Stimulated activated CD8-positive, alpha-beta memory T cell treated with anti-CD3 and anti-CD28 coated beads, Interleukin-15, amount 100 ng/mL, for 1 hour (primary cell): ENCODE results near the gene KCNK17.

ENCODE experiments used
- DNase-seq: peaks from one replicate; pipeline ENCODE4 v3.0.0-alpha.2; 2020; ENCODE audit warnings: low read depth

KCNK17 gene

DNA sequence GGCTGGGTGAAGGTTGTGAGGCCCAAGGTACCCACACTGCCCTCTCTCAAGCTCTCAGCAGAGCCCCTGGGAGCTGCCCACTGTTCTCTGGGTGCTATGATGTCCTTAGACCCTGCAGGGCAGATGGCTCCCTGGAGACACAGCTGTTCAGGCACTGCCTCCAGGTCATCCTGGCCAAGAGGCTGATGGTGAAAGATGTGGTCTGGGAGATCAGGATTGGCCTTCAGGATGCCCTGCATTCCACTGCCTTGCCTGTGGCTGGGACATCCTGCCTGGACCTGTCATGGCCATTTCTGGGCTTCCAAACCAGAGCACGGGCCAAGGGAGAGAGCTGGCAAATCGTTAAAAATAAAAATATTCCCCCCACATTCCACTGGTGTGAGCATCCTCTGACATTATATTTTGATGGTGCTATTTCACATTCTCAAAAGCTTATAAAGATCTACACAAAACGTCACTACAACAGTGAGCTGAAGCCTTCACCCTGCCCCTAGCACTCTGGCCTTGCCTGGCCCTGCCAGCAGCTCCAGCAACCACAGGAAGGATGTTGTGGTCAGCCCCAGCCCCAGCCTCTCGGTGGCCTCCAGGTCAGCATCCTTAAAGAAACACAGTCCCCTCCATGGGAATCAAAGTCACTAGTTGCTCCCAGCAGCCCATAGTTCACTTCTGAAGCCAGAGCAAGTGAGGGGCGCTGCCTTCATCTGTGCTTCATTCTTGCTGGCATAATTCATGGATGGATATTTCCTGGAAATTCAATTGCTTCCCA lies 21.7 kb upstream of the KCNK17 start:
- DNase-seq = no peak

- no peak for DNase-seq
Measured at GRCh38 chr6:39333644-39334438, 19.6 kb upstream of the KCNK17 start.

DNA sequence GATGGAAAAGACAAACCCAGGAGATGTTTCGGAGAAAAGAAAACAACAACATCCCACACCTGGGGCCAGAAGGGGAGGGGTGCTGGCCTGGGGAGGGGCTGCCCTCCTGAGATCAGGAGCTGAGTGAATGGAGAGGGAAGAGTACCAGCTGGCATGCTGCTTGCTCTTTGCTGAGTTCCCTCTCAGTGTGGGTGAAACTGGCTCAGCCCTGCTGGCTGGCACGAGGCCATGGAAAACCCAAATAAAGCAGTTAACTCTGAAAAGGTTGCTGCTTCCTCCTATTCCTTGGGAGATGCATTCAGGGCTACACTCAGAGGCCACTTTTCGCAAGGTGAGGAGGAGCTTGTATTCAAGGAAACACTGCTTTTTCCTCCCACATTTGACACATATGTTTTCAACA lies 16.3 kb upstream of the KCNK17 start:
- DNase-seq = no peak

DNA sequence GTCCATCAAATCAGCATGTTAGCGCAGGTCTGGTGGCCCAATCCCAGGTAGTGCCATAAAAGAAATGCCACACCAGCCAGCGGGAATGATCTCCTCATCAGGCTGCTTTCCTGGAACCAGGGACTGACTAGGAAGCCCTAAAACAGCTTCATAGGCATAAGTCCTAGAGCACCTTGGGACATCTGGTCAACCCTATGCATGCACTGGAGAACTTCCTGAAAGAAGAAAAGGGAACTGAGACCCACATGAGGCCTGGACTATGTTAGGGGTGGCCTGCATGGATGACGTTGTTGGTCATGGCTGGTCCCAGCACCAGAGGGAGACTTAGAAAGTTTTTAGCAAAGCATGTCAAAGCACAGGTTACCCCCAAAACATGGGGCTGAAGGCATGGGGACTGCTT lies 15.8 kb upstream of the KCNK17 start:
- no peak for DNase-seq

GRCh38 chr6:39328066-39328465 lies 13.8 kb upstream of the KCNK17 start:
- DNase-seq = no peak

- DNase-seq = no peak
Measured at GRCh38 chr6:39327507-39327906, 13.3 kb upstream of the KCNK17 start.

- no peak for DNase-seq
Measured at GRCh38 chr6:39322306-39322850, 8.2 kb upstream of the KCNK17 start, which contains the start of gene KCNK16. TSS of gene KCNK16 (minus strand) at chr6:39322702. CDS start at chr6:39322540, 162 bp downstream.

GRCh38 chr6:39321761-39322160 lies 7.5 kb upstream of the KCNK17 start:
- DNase-seq = no peak

DNA sequence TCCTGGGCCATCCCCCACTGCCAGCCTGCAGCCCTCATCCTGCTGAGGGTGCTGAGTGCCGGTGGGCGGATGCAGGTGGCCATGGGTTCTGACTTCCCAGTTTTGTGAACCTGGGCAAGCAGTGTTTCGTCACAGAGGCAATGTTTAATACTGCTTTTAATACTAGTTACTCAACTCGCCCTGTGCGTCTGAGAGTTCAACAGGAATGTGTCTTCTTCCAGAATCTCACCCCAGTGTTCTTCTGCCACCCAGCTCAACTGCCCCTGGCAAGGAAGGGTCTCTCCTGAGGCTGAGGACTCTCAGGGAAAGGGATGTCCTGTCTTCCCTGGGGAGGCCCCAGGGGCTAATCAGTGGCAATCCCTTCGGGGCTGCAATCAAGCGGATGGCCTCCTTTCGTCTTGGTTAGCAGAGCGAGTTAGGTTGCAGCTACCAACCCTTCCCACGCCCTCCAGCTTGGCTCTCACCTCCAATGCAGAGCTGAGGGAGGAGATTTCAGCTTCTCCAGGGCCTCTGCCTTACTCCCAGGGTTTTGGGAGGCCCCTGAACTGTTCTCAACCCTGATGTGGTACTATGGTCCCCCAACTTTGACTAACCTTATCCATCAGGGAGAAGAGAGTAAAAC lies 6.3 kb upstream of the KCNK17 start:
- DNase-seq = no peak

DNA sequence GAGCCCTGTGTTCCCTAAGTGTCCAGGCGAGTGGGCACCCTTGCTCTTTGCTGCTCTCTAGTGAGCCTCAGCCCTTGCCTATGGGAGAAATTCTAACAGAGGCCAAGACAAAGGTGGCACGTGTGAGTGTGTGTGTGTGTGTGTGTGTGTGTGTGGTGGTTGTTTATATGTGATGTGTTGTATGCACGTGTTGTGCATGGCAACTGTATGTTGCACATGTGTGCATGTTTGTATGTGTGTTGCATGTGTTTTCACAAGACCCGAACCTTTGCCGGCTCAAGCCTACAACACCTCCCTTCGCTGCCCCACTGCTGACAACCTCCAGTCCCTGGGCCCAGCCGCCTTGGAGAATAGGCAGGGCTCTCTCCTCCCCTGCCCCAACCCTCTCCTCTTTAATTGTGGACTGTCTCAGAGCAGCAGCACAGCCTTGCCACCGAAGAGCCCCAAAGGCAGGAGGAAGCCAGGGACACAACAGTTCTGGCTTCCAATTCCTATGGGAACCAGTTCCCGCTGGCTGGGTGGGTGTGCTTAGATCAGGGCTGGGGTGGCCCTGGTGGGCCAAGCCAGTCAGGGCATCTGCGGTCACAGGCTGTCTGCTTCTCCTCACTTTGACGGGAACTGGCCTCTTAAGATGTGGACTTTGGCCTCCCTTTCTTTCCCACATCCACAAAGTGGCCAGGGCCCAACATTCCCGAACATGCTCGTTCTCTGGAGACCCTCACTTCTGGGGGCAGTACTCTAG lies 5.6 kb upstream of the KCNK17 start:
- no peak for DNase-seq

DNA sequence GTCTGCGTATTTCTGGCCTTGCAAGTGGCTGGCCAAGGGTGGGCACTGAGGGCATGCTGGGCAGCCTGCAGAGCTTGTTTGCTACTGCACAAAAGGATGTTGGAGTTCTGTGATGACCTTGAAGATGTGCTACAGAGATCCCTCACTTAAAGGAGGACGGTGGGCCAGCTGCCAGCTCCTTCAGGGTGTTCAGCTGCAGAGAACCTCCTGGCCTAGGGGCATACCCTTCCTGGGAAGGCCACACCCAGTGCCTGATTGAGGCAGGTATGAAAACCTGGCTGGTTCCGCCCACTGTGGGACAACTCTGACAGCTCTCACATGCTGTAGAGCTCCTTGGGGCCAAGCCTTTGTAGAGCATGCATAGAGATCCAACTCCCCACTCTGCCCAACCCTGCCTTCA lies 3.0 kb upstream of the KCNK17 start:
- no peak for DNase-seq

DNA sequence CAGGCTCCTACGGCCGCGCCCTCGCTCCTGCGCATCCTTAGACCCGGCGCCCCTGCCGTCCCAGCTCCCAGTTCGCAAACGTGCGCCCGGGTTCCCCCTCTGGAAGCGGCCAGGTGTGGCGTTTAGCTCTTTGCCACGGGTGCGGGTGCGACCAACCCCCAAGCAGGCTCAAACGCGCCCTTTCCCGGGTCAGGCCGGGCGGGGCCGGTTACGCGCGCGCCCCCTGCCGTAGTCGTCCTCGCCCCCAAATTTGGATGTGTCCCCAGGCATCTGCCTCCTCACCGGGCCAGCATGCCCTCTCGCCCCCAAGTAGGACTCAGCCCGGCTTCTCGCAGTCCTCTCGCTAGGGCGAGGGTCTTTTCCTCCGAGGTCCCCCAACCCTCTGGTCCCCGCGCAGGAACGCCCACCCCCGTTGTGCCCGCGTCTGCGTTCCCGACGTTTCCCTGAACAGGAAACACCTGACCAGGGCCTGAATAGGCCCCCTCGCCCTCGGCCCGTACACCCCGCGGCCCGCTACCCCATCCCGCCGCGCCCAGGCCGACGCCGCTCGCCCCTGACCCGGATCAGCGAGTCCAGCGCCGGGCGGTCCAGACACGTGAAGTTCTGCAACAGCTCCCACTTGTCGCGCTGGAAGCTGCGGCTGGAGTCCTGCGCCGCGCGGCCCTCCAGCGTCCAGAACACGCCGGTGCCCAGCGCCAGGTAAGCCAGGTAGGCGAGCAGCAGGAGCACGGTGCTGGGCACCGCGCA lies 520 bp downstream of the KCNK17 start:
- DNase-seq = no peak

GRCh38 chr6:39312912-39313525 lies 1.2 kb downstream of the KCNK17 start:
- DNase-seq = no peak

- no peak for DNase-seq
Measured at GRCh38 chr6:39310542-39310941, 3.7 kb downstream of the KCNK17 start.

DNA sequence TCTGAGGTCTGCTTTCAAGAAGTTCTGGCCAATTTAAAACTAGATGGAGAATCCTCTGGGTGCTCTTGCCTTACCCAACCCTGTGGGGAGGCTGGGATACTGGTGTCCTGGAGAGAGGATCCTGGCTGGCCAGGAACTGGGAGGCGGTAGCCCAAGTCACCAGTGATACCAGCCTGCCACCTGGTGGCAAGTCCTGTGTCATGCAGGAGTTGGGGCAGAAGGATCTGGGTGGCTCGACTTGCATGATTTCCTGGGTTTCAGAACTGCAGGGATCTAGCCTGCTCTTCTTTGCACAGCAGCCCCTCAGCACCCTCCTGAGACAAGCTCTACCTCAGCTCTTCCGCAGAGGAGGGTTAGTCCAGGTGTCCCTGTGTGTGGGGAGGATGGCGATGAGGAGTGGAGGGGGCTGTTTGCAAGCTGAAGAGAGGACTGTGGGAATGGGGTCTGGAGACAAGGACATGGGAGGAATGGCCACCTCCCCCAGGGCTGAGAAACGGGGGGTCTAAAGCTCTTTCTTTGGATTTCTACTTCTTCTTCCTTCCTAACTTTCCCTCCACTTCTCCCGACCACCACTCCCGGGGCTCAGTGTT lies 4.2 kb downstream of the KCNK17 start:
- DNase-seq = no peak

DNA sequence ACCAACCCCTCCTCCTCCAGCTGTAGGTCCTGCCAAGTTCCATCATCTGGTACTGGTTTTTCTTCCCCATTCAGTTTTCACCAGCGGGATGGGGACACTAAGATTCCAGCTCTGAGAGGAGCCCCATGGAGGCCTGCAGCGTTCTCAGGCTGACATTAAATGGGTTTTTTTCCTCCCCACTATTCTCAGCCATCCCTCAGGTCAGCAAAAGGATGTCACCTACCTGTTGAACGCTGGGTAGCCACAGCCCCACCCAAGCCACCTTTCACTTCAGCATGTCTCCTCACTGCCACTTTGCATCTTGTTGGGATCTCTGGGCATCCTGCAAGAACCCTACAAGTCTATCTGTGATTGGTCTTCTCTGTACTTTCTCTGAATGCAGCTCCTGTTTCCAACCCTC lies 6.8 kb downstream of the KCNK17 start:
- DNase-seq = no peak

DNA sequence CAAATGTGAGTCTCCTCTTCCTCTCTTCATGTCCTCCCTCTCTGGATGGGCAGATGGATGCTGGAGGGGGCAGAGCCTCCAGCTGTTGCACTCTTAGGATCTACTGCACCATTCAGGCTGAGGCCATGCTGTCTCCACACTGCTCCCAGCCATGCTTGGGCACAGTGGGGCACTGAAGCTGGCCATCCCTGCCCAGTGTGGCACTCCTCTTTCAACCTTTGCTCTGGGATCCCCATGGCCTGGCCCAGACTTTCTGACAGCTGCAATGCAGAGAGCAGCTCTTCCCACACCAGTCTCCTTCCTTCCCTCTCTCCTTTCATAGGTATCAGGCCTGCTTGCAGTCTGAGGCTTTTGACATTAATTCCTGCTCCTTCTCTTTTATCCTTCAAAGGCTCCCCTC lies 9.3 kb downstream of the KCNK17 start:
- DNase-seq = no peak

GRCh38 chr6:39303425-39304153 lies 10.6 kb downstream of the KCNK17 start:
- no peak for DNase-seq

GRCh38 chr6:39302669-39303424 lies 11.4 kb downstream of the KCNK17 start:
- DNase-seq = peak; percentile 78
